ENCODE data around the gene PBXIP1.
"Not testable (repeated sequence)": the region's sequence is repeated elsewhere in the genome, so short reads cannot be mapped to it uniquely, and the experiment has no call there.

PBXIP1 gene

GRCh38 chr1:154989195-154989860, 33.4 kb upstream of the PBXIP1 start:
- Histone ChIP-seq H3K4me3 (ENCODE audit: severe bottlenecking) (no peak overlapping the region), H3K27me3 (ENCODE audit: insufficient read depth, poor library complexity, severe bottlenecking) (no peaks in the 10 kb centered on the region), H3K9me3 (ENCODE audit: severe bottlenecking) (no peaks in the 10 kb centered on the region), H3K27ac (ENCODE audit: poor library complexity, severe bottlenecking) (no peak overlapping the region), H3K36me3 (ENCODE audit: low read depth) (peaks cover 56% of the 10 kb centered on the region), H3K4me1 (ENCODE audit: insufficient read depth, poor library complexity, severe bottlenecking) (no peaks in the 10 kb centered on the region)
- DNase-seq (ENCODE audit: low spot score) (no peak), ATAC-seq (ENCODE audit: low read depth) (no peak)
- TF ChIP-seq CTCF (IDR thresholded peaks at IDR 0.05; ENCODE audit: poor library complexity, severe bottlenecking), result no peak

- DNase-seq (ENCODE audit: low spot score) (peak; percentile 52), ATAC-seq (ENCODE audit: low read depth) (no peak)
- H3K27me3 ChIP-seq (ENCODE audit: insufficient read depth, poor library complexity, severe bottlenecking), result no peaks in the 10 kb centered on the region
- peaks cover 57% of the 10 kb centered on the region for H3K36me3 ChIP-seq (ENCODE audit: low read depth)
- TF ChIP-seq CTCF (IDR thresholded peaks at IDR 0.05; ENCODE audit: poor library complexity, severe bottlenecking), result peak; percentile 4
- H3K9me3 ChIP-seq (ENCODE audit: severe bottlenecking), result no peaks in the 10 kb centered on the region
- H3K4me1 ChIP-seq (ENCODE audit: insufficient read depth, poor library complexity, severe bottlenecking), result peaks cover 4% of the 10 kb centered on the region
- no peak overlapping the region for H3K27ac ChIP-seq (ENCODE audit: poor library complexity, severe bottlenecking)
- no peak overlapping the region for H3K4me3 ChIP-seq (ENCODE audit: severe bottlenecking)
These were observed 32.4 kb upstream of the PBXIP1 start for GRCh38 chr1:154988058-154988954.

GRCh38 chr1:154987326-154987725, 31.4 kb upstream of the PBXIP1 start:
- Histone ChIP-seq H3K9me3 (ENCODE audit: severe bottlenecking) (no peaks in the 10 kb centered on the region), H3K4me1 (ENCODE audit: insufficient read depth, poor library complexity, severe bottlenecking) (peaks cover 9% of the 10 kb centered on the region), H3K27me3 (ENCODE audit: insufficient read depth, poor library complexity, severe bottlenecking) (no peaks in the 10 kb centered on the region), H3K27ac (ENCODE audit: poor library complexity, severe bottlenecking) (no peak overlapping the region), H3K4me3 (ENCODE audit: severe bottlenecking) (no peak overlapping the region), H3K36me3 (ENCODE audit: low read depth) (peaks cover 57% of the 10 kb centered on the region)
- no peak for DNase-seq (ENCODE audit: low spot score)
- TF ChIP-seq CTCF (IDR thresholded peaks at IDR 0.05; ENCODE audit: poor library complexity, severe bottlenecking), result no peak
- no peak for ATAC-seq (ENCODE audit: low read depth)

- not testable (repeated sequence) for H3K27me3 ChIP-seq (ENCODE audit: insufficient read depth, poor library complexity, severe bottlenecking); H3K4me3 ChIP-seq (ENCODE audit: severe bottlenecking); H3K9me3 ChIP-seq (ENCODE audit: severe bottlenecking); DNase-seq (ENCODE audit: low spot score); H3K27ac ChIP-seq (ENCODE audit: poor library complexity, severe bottlenecking); ATAC-seq (ENCODE audit: low read depth)
- Histone ChIP-seq H3K4me1 (ENCODE audit: insufficient read depth, poor library complexity, severe bottlenecking) (peaks cover 10% of the 10 kb centered on the region), H3K36me3 (ENCODE audit: low read depth) (peaks cover 57% of the 10 kb centered on the region)
These were observed 30.8 kb upstream of the PBXIP1 start for GRCh38 chr1:154986736-154987135.

GRCh38 chr1:154983776-154984466, 28.0 kb upstream of the PBXIP1 start:
- Histone ChIP-seq H3K27me3 (ENCODE audit: insufficient read depth, poor library complexity, severe bottlenecking) (no peaks in the 10 kb centered on the region), H3K27ac (ENCODE audit: poor library complexity, severe bottlenecking) (peak overlapping the region; percentile 67), H3K9me3 (ENCODE audit: severe bottlenecking) (no peaks in the 10 kb centered on the region), H3K4me3 (ENCODE audit: severe bottlenecking) (peak overlapping the region; percentile 75), H3K4me1 (ENCODE audit: insufficient read depth, poor library complexity, severe bottlenecking) (peaks cover 10% of the 10 kb centered on the region), H3K36me3 (ENCODE audit: low read depth) (peaks cover 52% of the 10 kb centered on the region)
- ATAC-seq (ENCODE audit: low read depth), result peak; percentile 5; the same call in 1 of the 3 replicates
- peak; percentile 16 for TF ChIP-seq CTCF (IDR thresholded peaks at IDR 0.05; ENCODE audit: poor library complexity, severe bottlenecking)
- DNase-seq (ENCODE audit: low spot score), result peak; percentile 53

Data from RWPE2 (cell line).